ENCODE results near the gene DDO.

GRCh38 chr6:110395221-110395620 lies 20.2 kb downstream of the DDO start:
- TF ChIP-seq CTCF (IDR thresholded peaks at IDR 0.05 in 4 of 5, conservative IDR thresholded peaks at IDR 0.05 in 1 of 5): no peak
- no peak for TF ChIP-seq POLR2A (IDR thresholded peaks at IDR 0.05)
